ENCODE results near the gene SLC2A2. TPM values are rescaled to one million over a fixed set of nuclear protein-coding genes. Genes with fewer than 3 reads are reported as not detected.

The SLC2A2 gene
- total RNA-seq, 1 experiment from 2014 or later: not detected

DNA sequence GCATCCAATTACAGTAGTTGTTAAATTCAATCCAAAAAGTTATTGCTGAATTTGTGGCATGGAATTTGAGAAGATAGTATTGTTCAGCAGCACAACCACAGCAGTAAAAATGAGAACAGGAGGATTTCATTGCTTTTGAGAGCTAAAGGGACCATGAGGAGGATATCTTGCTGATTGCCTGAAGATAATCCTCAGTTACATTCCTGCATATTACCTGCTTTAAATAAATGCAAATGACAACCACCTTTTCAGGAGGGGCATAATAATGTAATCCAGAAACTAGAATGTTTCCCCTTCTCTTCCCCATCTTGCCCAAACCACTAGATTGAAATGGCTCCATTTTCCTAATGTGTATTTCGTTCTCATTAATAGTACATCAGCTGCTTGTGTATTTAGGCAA, 35.2 kb upstream of the SLC2A2 start:
- Mint-ChIP-seq H3K4me1 (peaks cover 19% of the 10 kb centered on the region), H3K27ac (peak overlapping the region; percentile 86), H3K27me3 (ENCODE audit: low read depth) (no peaks in the 10 kb centered on the region), H3K36me3 (peaks cover 28% of the 10 kb centered on the region), H3K4me3 (no peak overlapping the region), H3K9me3 (no peaks in the 10 kb centered on the region)
- POLR2A ChIA-PET: interaction anchor here (0.6 kb wide), 3 partner anchors 589 to 1588 kb away, joined by 3 to 5 read pairs (median 3); no protein-coding TSS in a partner anchor
- peak; percentile 55; the same call in 1 of the 2 replicates for TF ChIP-seq TEAD1 (CRISPR knock-in tag; IDR thresholded peaks at IDR 0.05)
- no peak for TF ChIP-seq ZNF423 (CRISPR knock-in tag; IDR thresholded peaks at IDR 0.05)
- TF ChIP-seq RORB (CRISPR knock-in tag; IDR thresholded peaks at IDR 0.05): no peak
- CTCF ChIA-PET: interaction anchor here (1.3 to 2.2 kb wide), 4 partner anchors 9 to 553 kb away, joined by 4 to 13 read pairs (median 4); no protein-coding TSS in a partner anchor
- peak; percentile 77 for ATAC-seq
- no peak for DNase-seq (ENCODE audit: low spot score)

DNA sequence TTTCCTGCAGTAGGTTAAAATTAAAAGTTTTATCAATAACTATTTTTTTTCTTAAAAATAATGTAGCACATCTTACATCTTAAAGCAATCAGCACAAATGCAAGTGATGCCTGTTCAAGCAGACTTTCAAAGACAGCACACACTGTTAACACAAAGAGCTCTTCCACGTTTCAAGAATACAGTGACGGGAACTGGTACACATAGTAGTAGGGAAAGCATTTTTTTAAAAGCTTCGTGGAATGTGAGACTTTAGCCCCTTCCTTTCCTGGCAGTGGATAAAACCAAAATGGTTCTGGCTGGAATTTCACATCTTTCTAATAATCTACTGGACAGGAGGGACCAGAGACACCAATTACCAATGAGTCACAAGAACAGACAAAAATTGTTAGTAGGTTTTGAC, 33.5 kb upstream of the SLC2A2 start:
- ATAC-seq (no peak), DNase-seq (ENCODE audit: low spot score) (no peak)
- Mint-ChIP-seq H3K36me3 (peaks cover 12% of the 10 kb centered on the region; the same call in 1 of the 2 replicates), H3K27ac (no peak overlapping the region), H3K9me3 (no peaks in the 10 kb centered on the region), H3K4me3 (no peak overlapping the region), H3K4me1 (peaks cover 19% of the 10 kb centered on the region), H3K27me3 (ENCODE audit: low read depth) (no peaks in the 10 kb centered on the region)
- CTCF ChIA-PET: interaction anchor here (1.1 kb wide), 1 partner anchor 10 kb away, joined by 4 read pairs; no protein-coding TSS in a partner anchor
- POLR2A ChIA-PET: no interaction called here
- TF ChIP-seq, protein P1, sequence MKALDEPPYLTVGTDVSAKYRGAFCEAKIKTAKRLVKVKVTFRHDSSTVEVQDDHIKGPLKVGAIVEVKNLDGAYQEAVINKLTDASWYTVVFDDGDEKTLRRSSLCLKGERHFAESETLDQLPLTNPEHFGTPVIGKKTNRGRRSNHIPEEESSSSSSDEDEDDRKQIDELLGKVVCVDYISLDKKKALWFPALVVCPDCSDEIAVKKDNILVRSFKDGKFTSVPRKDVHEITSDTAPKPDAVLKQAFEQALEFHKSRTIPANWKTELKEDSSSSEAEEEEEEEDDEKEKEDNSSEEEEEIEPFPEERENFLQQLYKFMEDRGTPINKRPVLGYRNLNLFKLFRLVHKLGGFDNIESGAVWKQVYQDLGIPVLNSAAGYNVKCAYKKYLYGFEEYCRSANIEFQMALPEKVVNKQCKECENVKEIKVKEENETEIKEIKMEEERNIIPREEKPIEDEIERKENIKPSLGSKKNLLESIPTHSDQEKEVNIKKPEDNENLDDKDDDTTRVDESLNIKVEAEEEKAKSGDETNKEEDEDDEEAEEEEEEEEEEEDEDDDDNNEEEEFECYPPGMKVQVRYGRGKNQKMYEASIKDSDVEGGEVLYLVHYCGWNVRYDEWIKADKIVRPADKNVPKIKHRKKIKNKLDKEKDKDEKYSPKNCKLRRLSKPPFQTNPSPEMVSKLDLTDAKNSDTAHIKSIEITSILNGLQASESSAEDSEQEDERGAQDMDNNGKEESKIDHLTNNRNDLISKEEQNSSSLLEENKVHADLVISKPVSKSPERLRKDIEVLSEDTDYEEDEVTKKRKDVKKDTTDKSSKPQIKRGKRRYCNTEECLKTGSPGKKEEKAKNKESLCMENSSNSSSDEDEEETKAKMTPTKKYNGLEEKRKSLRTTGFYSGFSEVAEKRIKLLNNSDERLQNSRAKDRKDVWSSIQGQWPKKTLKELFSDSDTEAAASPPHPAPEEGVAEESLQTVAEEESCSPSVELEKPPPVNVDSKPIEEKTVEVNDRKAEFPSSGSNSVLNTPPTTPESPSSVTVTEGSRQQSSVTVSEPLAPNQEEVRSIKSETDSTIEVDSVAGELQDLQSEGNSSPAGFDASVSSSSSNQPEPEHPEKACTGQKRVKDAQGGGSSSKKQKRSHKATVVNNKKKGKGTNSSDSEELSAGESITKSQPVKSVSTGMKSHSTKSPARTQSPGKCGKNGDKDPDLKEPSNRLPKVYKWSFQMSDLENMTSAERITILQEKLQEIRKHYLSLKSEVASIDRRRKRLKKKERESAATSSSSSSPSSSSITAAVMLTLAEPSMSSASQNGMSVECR (CRISPR knock-in tag; IDR thresholded peaks at IDR 0.05; ENCODE audit: borderline replicate concordance): no peak
- TF ChIP-seq RELA (CRISPR knock-in tag; IDR thresholded peaks at IDR 0.05; ENCODE audit: borderline replicate concordance) (no peak), ZNF263 (CRISPR knock-in tag; IDR thresholded peaks at IDR 0.05; ENCODE audit: low read depth) (no peak), JUN (CRISPR knock-in tag; IDR thresholded peaks at IDR 0.05) (no peak), EMX1 (CRISPR knock-in tag; IDR thresholded peaks at IDR 0.05) (no peak), ZNF396 (CRISPR knock-in tag; IDR thresholded peaks at IDR 0.05; ENCODE audit: borderline replicate concordance) (no peak), TP53 (CRISPR knock-in tag; IDR thresholded peaks at IDR 0.05) (no peak), MXD4 (CRISPR knock-in tag; IDR thresholded peaks at IDR 0.05; ENCODE audit: borderline replicate concordance) (no peak), CBFB (CRISPR knock-in tag; IDR thresholded peaks at IDR 0.05; ENCODE audit: low read depth) (no peak), NR2C2 (CRISPR knock-in tag; IDR thresholded peaks at IDR 0.05) (no peak), ZNF423 (CRISPR knock-in tag; IDR thresholded peaks at IDR 0.05) (no peak)
- TF ChIP-seq, protein P2, sequence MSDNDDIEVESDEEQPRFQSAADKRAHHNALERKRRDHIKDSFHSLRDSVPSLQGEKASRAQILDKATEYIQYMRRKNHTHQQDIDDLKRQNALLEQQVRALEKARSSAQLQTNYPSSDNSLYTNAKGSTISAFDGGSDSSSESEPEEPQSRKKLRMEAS (CRISPR knock-in tag; IDR thresholded peaks at IDR 0.05): no peak
- TF ChIP-seq, protein P3, sequence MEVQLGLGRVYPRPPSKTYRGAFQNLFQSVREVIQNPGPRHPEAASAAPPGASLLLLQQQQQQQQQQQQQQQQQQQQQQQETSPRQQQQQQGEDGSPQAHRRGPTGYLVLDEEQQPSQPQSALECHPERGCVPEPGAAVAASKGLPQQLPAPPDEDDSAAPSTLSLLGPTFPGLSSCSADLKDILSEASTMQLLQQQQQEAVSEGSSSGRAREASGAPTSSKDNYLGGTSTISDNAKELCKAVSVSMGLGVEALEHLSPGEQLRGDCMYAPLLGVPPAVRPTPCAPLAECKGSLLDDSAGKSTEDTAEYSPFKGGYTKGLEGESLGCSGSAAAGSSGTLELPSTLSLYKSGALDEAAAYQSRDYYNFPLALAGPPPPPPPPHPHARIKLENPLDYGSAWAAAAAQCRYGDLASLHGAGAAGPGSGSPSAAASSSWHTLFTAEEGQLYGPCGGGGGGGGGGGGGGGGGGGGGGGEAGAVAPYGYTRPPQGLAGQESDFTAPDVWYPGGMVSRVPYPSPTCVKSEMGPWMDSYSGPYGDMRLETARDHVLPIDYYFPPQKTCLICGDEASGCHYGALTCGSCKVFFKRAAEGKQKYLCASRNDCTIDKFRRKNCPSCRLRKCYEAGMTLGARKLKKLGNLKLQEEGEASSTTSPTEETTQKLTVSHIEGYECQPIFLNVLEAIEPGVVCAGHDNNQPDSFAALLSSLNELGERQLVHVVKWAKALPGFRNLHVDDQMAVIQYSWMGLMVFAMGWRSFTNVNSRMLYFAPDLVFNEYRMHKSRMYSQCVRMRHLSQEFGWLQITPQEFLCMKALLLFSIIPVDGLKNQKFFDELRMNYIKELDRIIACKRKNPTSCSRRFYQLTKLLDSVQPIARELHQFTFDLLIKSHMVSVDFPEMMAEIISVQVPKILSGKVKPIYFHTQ (CRISPR knock-in tag; IDR thresholded peaks at IDR 0.05): no peak
- TF ChIP-seq, protein P4, sequence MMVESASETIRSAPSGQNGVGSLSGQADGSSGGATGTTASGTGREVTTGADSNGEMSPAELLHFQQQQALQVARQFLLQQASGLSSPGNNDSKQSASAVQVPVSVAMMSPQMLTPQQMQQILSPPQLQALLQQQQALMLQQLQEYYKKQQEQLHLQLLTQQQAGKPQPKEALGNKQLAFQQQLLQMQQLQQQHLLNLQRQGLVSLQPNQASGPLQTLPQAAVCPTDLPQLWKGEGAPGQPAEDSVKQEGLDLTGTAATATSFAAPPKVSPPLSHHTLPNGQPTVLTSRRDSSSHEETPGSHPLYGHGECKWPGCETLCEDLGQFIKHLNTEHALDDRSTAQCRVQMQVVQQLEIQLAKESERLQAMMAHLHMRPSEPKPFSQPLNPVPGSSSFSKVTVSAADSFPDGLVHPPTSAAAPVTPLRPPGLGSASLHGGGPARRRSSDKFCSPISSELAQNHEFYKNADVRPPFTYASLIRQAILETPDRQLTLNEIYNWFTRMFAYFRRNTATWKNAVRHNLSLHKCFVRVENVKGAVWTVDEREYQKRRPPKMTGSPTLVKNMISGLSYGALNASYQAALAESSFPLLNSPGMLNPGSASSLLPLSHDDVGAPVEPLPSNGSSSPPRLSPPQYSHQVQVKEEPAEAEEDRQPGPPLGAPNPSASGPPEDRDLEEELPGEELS (CRISPR knock-in tag; IDR thresholded peaks at IDR 0.05): no peak
- TF ChIP-seq, protein P5, sequence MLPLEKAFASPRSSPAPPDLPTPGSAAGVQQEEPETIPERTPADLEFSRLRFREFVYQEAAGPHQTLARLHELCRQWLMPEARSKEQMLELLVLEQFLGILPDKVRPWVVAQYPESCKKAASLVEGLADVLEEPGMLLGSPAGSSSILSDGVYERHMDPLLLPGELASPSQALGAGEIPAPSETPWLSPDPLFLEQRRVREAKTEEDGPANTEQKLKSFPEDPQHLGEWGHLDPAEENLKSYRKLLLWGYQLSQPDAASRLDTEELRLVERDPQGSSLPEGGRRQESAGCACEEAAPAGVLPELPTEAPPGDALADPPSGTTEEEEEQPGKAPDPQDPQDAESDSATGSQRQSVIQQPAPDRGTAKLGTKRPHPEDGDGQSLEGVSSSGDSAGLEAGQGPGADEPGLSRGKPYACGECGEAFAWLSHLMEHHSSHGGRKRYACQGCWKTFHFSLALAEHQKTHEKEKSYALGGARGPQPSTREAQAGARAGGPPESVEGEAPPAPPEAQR (CRISPR knock-in tag; IDR thresholded peaks at IDR 0.05): no peak
- TF ChIP-seq, protein P6, sequence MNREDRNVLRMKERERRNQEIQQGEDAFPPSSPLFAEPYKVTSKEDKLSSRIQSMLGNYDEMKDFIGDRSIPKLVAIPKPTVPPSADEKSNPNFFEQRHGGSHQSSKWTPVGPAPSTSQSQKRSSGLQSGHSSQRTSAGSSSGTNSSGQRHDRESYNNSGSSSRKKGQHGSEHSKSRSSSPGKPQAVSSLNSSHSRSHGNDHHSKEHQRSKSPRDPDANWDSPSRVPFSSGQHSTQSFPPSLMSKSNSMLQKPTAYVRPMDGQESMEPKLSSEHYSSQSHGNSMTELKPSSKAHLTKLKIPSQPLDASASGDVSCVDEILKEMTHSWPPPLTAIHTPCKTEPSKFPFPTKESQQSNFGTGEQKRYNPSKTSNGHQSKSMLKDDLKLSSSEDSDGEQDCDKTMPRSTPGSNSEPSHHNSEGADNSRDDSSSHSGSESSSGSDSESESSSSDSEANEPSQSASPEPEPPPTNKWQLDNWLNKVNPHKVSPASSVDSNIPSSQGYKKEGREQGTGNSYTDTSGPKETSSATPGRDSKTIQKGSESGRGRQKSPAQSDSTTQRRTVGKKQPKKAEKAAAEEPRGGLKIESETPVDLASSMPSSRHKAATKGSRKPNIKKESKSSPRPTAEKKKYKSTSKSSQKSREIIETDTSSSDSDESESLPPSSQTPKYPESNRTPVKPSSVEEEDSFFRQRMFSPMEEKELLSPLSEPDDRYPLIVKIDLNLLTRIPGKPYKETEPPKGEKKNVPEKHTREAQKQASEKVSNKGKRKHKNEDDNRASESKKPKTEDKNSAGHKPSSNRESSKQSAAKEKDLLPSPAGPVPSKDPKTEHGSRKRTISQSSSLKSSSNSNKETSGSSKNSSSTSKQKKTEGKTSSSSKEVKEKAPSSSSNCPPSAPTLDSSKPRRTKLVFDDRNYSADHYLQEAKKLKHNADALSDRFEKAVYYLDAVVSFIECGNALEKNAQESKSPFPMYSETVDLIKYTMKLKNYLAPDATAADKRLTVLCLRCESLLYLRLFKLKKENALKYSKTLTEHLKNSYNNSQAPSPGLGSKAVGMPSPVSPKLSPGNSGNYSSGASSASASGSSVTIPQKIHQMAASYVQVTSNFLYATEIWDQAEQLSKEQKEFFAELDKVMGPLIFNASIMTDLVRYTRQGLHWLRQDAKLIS (CRISPR knock-in tag; IDR thresholded peaks at IDR 0.05; ENCODE audit: borderline replicate concordance): no peak
